ENCODE measurements around the gene ZNF358.
"Not testable (repeated sequence)": the region's sequence is repeated elsewhere in the genome, so short reads cannot be mapped to it uniquely, and the experiment has no call there.

The ZNF358 gene

DNA sequence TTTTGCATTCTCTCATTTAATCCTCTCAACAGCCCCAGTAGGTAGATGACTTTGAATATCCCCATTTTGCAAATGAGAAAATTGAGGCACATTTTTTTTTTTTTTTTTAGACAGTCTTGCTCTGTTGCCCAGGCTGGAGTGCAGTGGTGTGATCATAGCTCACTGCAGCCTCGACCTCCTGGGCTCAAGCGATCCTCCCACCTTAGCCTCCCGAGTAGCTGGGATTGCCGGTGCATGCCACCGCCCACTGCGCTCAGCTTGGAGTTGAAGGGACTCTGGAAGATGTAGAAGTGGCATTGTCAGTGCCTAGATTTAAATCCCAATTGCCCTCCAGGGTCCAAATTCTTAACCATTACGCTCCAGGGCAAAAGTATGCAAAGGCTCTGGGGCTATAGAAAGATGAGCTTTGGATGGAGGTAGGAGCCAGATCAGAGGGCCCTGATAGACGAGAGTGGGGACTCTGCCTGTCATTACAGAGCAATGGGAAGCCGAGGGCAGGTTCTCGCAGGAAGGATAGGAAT is 5.7 kb downstream of the ZNF358 start:
- DNase-seq, result no peak

DNA sequence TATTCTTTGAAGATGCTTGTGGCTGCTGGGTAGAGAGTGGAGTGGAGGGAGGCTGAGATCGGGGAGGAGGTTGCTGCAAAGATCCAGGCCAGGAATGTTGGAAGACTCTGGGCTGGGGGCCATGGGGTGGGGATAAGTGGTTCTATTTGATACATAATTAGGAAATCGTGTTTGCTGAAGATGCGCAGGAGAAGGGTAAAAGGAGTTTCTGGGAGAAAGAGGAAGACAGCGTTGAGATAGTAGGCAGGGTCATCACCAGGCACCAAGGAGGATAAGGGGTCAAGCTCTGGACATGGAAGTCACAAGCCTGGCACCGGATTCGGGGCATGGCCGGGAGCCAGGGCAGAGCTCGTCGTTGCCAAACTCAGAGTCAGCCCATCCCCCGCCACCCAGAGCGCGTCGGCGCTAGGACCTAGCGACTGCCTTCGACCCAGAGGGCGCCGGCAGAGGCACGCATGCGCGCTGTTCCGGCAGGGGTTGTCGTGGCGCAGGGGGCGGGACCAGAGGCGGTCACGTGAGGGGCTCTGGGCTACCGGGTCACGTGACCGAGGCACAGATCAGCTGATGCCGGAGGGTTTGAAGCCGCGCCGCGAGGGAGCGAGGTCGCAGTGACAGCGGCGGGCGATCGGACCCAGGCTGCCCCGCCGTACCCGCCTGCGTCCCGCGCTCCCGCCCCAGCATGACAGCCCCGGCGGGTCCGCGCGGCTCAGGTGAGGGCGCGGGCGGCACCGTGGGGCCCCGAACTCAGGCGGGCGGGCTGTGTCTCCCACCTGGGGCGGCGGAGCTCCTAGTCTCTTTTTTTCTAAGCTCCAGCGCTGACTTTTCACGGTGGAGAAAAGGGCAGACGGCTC is 6.4 kb downstream of the ZNF358 start, which contains the start of gene MCOLN1:
Gene MCOLN1, plus strand, starts transcription at position 553 of the 851 bp plus-strand sequence. Its CDS starts 127 bp downstream, at position 680.
- DNase-seq, result peak; percentile 90

DNA sequence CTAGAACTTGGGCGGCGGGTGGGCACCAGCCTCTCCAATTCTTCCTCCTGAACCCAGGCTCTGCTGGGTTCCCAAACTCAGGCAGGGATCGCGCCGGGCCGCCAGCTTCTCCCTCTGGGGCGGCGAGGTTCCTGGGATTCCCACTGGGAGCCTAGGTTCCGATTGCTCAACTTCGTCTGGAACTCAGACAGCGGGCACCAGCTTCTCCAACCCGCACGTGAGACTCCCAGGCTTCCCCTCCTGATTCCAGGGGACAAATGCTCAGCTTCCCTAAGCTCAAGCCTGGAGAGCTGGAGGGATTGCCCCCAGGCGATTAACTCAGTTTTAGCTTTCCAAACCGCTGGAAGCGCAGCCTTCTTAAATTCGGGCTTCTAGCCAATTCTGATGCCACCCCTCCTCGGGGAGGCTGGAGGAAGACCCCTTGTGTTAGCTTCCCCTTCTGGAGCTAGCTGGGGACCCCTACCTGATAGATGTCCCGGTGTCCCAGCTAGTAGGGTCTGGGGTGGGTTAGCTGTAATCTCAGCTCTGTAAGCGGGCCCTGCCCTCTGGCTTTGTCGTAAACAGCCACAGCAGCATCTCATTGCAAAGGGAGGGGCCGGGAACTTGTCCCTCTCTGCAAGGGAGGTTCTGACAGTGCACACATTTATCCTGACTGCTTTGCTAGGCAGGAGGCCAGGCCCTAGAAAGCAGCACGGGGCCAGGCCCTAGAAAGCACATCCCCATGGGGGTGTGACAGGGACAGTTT is 7.2 kb downstream of the ZNF358 start:
- no peak for DNase-seq

DNA sequence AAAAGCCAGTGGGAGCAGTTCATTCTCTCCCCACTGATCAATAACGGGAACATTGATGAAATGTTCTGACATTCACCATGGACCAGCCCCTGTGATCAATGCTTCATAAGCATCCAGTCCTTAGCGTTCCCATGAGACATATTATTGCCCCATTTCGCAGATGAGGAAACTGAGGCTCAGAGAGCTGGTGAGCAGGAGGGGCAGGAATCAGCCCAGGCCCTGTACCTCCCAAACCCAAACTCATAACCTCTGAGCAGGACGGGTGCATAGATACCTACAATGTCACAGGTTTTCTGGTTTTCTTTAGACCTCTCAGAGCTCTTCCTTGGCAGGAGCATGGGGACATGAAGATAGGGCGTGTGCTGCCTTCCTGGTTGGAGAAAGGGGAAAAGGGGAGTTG is 8.6 kb downstream of the ZNF358 start:
- no peak for DNase-seq

DNA sequence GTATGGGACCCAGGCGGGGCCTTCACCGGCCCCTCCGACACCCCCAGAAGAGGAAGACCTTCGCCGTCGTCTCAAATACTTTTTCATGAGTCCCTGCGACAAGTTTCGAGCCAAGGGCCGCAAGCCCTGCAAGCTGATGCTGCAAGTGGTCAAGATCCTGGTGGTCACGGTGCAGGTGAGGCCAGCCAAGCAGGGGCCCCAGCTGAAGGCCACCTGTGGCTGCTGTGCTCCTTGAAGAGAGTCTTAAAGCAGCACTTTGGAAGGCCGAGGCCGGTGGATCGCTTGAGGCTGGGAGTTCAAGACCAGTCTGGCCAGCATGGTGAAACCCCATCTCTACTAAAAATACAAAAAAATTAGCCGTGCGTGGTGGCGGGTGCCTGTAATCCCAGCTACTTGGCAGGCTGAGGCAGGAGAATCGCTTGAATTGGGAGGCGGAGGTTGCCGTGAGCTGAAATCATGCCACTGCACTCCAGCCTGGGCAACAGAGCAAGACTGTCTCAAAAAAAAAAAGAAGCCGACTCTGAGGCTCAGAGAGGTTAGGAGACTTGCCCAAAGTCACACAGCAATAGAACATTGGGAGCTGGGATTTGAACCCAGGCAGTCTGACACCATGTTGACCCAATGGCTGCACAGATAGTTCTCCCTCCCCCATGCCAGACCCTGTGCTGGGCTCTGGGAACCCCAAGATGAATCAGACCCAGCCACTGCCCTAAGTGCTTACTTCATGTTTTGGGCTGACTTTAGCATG is 9.3 kb downstream of the ZNF358 start:
- DNase-seq, result no peak

DNA sequence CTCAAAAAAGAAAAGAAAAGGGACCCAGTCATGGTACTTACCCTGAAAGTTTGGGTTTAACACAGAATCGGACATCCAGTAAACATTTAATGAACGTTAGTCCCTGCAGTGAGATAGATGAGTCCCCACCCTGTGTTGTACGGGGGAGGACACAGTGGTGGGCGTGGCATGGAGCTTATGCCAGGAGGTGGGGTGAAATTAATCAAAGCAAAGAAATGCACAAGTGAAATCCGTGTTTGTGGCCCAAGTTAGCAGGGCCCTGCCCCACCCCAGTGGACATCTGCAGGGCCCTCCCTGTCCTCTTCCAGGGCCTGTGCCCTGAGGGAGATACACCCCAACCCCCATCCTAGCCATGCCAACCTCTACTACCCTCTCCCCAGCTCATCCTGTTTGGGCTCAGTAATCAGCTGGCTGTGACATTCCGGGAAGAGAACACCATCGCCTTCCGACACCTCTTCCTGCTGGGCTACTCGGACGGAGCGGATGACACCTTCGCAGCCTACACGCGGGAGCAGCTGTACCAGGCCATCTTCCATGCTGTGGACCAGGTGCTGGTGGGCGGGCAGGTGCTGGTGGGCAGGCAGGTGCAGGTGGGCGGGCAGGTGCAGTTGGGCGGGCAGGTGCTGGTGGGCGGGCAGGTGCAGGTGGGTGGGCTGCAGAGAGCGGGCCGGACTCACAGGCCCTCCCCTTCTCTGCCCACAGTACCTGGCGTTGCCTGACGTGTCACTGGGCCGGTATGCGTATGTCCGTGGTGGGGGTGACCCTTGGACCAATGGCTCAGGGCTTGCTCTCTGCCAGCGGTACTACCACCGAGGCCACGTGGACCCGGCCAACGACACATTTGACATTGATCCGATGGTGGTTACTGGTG is 10.4 kb downstream of the ZNF358 start:
- no peak for DNase-seq

DNA sequence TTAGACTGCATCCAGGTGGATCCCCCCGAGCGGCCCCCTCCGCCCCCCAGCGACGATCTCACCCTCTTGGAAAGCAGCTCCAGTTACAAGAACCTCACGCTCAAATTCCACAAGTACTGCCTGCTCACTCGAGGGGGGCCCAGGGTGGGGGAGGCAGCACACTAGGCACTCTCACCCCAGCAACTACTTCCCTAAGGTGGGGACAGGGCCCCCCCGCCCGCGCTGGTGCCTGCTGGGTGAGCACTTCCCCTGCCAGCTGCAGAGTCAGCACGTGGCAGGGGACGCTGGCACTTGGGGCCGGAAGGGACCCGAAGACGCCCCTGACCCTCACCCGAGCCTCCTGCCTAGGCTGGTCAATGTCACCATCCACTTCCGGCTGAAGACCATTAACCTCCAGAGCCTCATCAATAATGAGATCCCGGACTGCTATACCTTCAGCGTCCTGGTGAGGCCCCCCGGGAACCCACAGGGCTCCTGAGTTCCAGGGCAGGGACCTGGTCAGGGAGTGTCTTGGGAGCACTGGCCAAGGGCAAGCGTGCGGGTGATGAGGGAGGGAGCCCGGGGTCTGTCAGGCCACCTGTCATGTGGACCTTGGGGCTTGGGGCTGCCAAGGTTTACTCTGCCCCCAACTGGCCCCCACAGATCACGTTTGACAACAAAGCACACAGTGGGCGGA is 11.8 kb downstream of the ZNF358 start:
- no peak for DNase-seq

DNA sequence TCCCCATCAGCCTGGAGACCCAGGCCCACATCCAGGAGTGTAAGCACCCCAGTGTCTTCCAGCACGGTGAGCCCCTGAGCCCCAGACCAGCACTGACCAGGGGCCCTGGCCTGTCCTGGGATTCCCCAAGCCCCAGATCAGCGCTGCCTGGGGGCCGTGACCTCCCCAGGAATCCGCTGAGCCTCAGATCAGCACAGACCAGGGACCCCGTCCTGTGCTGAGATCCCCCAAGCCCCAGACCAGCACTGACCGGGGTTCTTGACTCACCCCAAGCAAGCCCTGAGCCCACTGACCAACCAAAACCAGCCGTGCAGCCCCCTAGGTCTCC is 12.3 kb downstream of the ZNF358 start:
- no peak for DNase-seq

DNA sequence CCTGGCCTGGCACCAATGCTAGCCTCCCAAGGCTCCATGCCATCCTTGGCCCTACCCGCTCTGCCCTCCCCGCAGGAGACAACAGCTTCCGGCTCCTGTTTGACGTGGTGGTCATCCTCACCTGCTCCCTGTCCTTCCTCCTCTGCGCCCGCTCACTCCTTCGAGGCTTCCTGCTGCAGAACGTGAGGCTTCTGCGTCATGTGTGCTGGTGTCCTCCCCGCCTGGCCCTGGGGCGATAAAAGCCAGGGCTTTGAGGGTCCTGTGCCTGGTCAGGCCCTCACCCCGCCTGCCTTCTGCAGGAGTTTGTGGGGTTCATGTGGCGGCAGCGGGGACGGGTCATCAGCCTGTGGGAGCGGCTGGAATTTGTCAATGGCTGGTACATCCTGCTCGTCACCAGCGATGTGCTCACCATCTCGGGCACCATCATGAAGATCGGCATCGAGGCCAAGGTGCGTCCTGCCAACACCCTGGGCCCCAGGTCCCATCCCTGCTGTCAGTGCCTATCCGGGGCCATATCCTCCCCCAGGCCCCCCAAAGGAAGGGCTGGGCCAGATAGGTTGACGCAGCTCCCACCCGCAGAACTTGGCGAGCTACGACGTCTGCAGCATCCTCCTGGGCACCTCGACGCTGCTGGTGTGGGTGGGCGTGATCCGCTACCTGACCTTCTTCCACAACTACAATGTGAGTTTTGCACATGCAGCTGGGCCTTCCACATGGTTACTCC is 12.8 kb downstream of the ZNF358 start:
- no peak for DNase-seq

DNA sequence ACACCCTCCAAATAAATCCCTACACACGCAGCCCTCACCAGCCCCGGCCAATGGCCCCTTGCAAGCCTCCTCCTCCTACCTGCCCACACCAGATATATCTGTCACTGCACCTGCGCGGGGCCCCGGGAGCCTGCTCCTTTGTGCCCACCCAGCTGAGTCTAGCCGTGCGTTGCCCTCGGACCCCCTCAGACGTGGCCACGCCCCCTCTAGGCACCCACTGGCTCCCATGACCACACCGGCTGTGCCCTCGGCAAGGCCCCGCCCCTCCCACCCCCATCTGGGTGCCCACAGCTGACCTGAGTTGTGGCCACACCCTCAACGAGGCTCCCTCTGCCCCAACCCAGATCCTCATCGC is 13.3 kb downstream of the ZNF358 start:
- DNase-seq, result no peak

DNA sequence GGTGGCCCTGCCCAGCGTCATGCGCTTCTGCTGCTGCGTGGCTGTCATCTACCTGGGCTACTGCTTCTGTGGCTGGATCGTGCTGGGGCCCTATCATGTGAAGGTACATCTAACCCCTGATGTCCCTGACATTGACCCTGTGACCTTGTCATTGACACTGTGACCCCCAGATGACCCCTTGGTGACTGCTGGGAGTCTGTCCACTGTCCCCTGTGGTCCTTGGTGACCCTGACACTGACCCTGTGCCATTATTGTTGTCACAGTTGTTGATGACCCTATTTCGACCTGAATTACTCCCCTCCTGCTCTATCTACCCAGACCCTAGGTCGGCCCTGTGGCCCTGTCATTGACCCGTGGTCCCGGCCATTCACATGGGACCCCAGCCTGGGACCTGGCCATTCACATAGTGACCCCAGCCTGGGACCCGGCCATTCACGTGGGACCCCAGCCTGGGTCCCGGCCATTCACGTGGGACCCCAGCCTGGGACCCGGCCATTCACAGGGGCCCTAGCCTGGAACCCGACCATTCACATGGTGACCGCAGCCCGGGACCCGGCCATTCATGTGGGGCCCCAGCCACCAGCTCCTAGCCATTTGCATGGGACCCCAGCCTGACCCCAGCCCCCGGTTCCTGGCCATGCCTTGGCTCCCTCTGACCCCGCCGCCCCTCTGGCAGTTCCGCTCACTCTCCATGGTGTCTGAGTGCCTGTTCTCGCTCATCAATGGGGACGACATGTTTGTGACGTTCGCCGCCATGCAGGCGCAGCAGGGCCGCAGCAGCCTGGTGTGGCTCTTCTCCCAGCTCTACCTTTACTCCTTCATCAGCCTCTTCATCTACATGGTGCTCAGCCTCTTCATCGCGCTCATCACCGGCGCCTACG is 13.9 kb downstream of the ZNF358 start:
- DNase-seq, result no peak

DNA sequence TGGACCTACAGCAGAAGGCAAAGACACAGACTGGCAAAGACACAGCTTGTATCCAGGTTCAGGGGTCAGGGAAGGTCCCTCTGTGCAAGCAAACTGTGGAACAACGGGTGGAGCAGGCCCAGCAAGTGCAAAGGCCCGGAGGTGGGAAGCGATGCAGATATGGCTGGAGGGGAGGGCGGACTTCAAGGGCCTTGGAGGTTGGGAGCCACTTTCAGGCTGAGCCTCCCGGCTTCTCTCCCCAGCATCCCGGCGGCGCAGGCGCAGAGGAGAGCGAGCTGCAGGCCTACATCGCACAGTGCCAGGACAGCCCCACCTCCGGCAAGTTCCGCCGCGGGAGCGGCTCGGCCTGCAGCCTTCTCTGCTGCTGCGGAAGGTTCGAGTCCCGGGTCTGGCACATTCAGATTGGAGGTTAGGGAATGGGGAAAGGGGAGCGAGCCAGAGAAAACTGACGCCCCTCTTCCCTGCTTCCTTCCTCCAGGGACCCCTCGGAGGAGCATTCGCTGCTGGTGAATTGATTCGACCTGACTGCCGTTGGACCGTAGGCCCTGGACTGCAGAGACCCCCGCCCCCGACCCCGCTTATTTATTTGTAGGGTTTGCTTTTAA is 17.5 kb downstream of the ZNF358 start:
- no peak for DNase-seq

DNA sequence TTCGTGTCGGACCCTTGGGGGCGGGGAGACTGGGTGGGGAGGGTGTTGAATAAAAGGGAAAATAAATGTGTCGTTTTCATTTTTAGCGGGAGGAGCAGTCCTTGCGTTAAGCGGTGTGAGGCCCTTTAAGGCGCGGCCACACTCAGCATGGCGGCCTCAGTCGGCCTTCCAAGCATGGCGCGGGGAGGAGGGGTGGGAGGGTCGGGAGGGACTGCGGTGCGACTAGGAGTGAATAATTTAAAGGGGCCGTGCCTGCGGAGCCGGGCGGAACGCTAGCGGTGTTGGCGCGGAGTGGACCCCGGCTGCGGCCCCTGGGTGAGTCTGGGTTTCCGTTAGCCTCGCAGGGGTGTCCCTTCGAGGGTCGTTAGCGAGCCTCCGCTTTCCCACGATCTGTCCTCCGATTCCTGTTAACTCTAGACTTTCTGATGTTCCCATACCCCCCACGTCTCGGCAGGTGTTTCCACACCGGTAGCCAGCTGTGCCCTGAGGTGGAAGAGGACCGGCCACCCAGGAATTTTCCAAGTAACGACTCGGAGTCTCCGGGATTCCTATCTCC is 18.1 kb downstream of the ZNF358 start:
- DNase-seq, result peak; percentile 44

DNA sequence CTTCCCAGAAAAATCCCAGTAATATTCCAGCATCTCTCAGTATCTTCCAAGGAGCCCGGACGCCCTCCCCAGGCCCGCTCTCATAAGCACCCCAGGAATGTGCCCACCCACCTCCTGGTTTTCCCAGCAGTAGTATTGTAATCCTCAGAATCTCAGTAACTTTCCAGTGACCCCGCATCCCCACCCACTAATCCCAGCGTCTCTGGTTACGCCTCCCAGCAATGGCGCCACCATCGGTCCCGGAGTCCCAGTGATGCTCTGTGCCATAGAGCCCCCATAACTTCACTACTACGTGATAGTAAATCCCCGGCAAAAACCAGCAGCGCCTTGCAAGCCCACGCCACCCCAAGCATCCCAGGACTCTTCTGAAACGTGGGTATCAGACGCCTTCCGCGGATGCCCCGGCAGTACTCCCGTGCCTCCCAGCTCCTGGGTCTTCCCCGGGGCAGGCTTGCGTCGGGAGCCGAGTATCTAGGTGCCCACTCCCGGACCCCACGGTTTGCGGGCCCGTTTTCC is 18.7 kb downstream of the ZNF358 start:
- DNase-seq, result no peak

DNA sequence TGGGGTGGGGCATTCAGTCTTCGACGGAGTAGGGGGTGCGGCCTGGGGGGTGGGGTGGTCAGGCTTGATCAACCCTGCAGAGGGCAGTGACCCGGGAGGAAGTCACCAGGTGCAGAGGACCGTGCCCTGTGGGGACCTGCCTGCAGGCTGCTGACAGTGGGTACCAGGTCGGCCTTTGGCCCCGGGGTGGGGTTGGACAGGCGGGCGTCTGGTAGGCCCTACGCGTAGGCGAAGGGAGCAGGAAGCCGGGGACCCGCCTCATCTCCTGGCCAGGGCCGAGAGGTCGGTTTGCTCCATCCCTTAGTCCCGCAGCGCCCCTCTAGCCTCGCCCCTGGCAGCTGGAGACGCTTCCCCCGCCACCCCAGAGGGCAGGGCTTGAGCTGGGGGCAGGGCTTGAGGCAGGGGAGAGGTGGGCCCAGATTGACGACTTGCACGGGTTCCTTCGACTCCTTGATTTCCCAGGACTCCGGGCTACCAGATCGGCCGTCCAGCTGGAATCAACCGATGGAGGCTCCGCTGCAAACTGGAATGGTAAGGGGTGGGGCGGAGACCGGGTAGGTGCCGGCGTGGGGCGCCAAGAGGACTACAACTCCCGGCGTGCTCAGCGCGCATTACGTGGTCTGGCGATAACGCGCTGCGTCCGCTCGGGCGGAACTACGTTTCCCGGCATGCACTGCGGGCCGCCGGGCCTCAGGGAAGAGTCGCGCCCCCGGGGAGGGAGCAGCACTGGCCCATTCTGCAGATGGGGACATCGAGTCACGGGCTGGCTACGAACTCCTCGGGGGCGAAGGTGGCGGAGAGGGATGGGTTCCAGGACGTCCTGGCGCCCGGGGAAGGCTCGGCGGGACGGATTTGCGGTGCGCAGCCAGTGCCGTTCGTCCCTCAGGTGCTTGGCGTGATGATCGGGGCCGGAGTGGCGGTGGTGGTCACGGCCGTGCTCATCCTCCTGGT is 19.4 kb downstream of the ZNF358 start, which contains the start of gene PNPLA6:
Gene PNPLA6, plus strand, starts transcription at position 671 of the 951 bp plus-strand sequence. Its CDS starts 72 bp downstream, at position 743.
- peak; percentile 64 for DNase-seq

DNA sequence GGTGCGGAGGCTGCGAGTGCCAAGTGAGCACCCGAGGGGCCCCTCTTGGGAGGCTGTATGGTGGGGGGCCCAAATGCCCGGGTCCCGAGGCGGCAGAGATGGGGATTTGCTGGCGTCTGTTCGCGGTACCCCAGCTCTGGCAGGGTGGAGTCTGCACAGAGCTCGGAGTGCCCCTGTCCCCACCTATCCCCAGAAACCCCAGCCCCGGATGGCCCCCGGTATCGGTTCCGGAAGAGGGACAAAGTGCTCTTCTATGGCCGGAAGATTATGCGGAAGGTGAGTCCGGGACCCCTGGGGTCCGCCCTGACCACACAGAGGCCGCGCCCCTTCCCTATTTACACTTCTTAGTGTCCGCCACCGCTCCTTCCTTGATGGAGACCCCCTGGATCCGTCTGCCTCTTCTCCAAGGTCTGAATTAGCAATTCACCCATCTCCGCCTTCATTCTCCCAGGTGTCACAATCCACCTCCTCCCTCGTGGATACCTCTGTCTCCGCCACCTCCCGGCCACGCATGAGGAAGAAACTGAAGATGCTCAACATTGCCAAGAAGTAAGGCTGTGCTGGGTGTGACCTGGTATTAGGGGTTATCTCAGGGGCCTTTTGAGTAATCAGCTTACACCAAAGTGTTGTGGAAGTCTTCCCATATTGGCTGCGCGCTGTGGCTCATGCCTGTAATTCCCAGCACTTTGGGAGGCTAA is 20.2 kb downstream of the ZNF358 start:
- no peak for DNase-seq

DNA sequence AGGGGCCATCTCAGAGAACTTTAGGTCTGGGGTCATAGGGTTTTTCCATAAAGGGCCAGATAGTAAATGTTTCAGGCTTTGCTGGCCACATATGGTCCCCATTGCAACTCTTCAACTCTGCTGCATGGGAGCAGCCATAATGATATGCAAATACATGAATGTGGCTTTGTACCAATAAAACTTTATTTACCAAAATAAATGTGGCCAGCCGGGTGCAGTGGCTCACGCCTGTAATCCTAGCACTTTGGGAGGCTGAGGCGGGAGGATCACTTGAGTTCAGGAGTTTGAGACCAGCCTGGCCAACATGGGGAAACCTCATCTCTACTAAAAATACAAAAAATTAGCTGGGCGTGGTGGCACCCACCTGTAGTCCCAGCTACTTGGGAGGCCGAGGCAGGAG is 23.1 kb downstream of the ZNF358 start:
- DNase-seq, result not testable (repeated sequence)

Measured in NCI-H1417 treated with DMSO at 0.1 percent for 48 hours (cell line).